ENCODE results near the gene PTPA.
A peak's percentile ranks its signal among the peaks of the same experiment; 100 is the strongest.

The PTPA gene

DNA sequence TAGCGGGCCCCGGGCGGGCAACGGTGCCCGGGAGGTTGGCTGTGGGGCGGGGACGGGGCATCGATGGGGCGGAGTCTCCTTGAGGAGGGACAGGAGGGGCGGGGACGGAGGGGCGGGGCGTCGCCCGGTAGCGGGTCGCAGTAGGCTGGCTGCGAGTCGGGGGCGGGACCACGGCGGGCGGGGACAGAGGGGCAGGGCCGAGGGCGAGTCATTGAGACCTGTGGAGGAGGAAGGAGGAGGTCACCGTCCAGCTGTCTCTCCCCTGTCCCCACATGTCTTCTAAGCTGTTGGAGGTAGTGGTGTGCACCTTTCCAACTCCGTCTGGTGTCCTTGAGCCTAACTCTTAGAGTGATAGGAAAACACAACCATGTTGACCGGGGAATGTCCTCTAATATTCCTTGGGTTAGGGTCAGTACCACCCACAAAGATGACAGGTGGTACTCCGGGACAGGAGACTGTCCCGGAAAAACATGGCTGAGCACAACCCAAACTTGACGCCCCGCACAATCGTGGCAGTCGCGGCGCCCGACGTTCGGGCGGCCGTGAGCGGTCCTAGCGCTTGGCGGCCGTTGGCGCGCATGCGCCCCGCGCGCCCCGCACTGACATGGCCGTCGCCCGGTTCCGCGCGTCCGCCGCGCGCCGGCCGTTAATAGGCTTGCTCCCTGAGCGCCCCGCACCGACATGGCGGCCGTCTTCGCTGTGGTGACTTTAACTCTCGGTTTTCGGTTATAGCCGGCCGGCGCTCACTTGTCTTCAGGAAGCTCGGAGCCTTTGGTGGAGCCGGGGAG lies at the start of gene PTPA, which contains the start of gene CRAT:
Gene PTPA (plus strand): TSS at position 676 of the 788 bp plus-strand sequence. CDS start 186 bp downstream, outside the sequence.
Gene CRAT (minus strand): TSS at position 54 of the 788 bp plus-strand sequence. CDS start 284 bp downstream, outside the sequence.
- peak within 1 kb of the TSS; percentile 94 for H3K27ac Mint-ChIP-seq
- peaks cover 20% of the 10 kb centered on the region for H3K4me1 Mint-ChIP-seq (ENCODE audit: low read depth)
- no peaks in the 10 kb centered on the region for H3K9me3 Mint-ChIP-seq
- H3K27me3 Mint-ChIP-seq (ENCODE audit: low read depth) = no peaks in the 10 kb centered on the region
- H3K36me3 Mint-ChIP-seq (ENCODE audit: low read depth) = no peaks in the 10 kb centered on the region
- H3K4me3 Mint-ChIP-seq = peak within 1 kb of the TSS; percentile 93

DNA sequence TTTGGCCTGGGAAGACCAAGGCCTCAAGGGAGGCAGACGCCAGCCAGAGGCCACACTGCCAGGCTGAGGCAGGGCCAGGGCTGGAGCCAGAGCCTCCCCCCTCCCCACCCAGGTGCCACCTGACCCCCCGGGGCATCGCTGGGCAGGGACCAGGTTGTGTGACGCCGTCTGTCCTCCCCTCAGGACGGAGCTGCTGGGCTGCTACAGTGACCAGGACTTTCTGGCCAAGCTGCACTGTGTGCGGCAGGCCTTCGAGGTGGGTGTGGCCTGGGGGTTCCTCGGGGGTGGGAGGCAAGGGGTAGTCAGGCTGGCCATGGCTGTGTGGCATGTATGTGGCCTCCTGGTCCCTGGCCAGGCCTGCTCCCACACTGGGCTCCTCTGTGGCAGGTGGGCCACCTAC lies 48.2 kb upstream of the PTPA start:
- no peaks in the 10 kb centered on the region for H3K9me3 Mint-ChIP-seq
- H3K36me3 Mint-ChIP-seq (ENCODE audit: low read depth) = peaks cover 15% of the 10 kb centered on the region
- H3K27ac Mint-ChIP-seq = no peak overlapping the region
- no peaks in the 10 kb centered on the region for H3K27me3 Mint-ChIP-seq (ENCODE audit: low read depth)
- H3K4me3 Mint-ChIP-seq = no peak overlapping the region
- no peaks in the 10 kb centered on the region for H3K4me1 Mint-ChIP-seq (ENCODE audit: low read depth)

DNA sequence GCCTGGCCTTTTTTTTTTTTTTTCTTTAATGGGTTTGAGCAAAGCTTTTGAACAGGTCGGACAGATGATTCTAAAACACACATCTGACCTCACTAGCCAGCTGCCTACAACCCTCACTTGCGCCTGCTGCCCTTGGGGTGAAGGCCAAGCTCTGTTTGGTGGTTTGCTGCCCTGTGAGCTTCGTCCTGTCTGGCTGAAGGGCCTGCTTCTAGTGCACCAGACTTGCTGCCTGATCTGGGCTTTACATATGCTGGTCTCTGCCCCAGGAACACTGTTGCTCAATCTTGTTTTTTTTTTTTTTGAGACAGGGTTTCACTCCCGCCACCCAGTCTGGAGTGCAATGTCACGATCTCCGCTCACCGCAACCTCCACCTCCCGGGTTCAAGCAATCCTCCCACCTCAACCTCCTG lies 46.7 kb upstream of the PTPA start:
- Mint-ChIP-seq H3K36me3 (ENCODE audit: low read depth) (peaks cover 20% of the 10 kb centered on the region), H3K27ac (no peak overlapping the region), H3K4me3 (no peak overlapping the region), H3K27me3 (ENCODE audit: low read depth) (no peaks in the 10 kb centered on the region), H3K9me3 (no peaks in the 10 kb centered on the region), H3K4me1 (ENCODE audit: low read depth) (peaks cover 7% of the 10 kb centered on the region)

DNA sequence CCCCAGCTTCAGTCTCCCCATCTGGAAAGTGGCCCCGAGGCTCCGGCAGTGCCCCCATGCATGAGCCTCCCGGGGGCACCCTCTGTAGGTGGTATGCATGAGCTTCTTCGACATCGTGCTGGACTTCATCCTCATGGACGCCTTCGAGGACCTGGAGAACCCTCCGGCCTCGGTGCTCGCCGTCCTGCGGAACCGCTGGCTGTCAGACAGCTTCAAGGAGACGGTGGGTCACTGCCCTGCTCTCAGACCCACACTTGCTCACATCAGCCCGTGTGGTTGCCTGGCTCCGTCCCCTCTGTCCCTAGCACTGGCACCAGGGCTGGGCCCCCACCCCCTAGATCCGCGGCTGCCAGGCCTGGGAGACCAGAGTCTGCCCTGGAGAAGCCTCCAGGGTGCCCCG lies 43.1 kb upstream of the PTPA start:
- Mint-ChIP-seq H3K9me3 (no peaks in the 10 kb centered on the region), H3K36me3 (ENCODE audit: low read depth) (peaks cover 22% of the 10 kb centered on the region), H3K4me3 (no peak overlapping the region), H3K27ac (no peak overlapping the region), H3K4me1 (ENCODE audit: low read depth) (peaks cover 13% of the 10 kb centered on the region), H3K27me3 (ENCODE audit: low read depth) (no peaks in the 10 kb centered on the region)

DNA sequence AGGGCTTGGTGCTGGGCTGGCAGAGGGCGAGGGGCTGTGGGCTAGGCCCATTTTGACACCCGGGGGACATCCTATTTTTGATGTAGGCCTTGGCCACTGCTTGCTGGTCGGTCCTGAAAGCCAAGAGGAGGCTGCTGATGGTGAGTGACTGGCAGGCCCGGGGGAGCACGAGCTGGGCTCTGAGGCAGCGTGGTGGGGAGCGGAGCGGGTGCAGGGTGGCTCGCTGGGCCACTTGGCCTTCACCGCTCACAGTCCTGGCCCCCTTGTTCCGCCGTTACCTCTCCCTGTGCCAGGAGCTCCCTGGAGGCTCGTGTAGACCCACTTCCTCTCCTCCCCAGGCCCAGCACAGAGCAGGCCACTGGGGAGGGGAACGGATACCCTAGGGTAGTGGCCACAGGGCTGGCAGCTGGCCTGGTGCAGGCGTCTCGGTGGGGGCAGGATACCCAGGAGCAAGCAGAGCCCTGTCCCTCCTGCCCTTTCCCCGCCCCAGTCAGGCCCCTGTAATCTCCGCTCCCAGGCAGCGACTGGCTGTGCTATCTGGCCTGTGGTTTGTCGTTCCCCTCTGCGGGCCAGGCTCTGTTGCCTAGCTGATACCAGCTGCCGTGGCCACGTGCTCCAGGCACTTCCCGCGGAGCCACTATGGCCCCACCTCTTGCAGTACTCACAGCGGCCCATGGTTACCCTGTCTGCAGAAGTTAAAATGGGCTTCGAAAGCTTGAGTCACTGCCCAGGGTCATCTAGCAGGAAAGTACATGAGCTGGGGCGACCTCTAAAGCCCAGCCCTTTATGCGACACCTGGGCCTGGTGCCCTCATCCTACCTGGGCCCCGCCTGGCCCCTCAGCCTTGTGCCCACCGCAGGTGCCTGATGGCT lies 42.0 kb upstream of the PTPA start:
- H3K27ac Mint-ChIP-seq = peak overlapping the region; percentile 83
- H3K27me3 Mint-ChIP-seq (ENCODE audit: low read depth) = no peaks in the 10 kb centered on the region
- no peaks in the 10 kb centered on the region for H3K9me3 Mint-ChIP-seq
- H3K36me3 Mint-ChIP-seq (ENCODE audit: low read depth) = peaks cover 17% of the 10 kb centered on the region
- H3K4me1 Mint-ChIP-seq (ENCODE audit: low read depth) = peaks cover 16% of the 10 kb centered on the region
- H3K4me3 Mint-ChIP-seq = peak overlapping the region; percentile 21

DNA sequence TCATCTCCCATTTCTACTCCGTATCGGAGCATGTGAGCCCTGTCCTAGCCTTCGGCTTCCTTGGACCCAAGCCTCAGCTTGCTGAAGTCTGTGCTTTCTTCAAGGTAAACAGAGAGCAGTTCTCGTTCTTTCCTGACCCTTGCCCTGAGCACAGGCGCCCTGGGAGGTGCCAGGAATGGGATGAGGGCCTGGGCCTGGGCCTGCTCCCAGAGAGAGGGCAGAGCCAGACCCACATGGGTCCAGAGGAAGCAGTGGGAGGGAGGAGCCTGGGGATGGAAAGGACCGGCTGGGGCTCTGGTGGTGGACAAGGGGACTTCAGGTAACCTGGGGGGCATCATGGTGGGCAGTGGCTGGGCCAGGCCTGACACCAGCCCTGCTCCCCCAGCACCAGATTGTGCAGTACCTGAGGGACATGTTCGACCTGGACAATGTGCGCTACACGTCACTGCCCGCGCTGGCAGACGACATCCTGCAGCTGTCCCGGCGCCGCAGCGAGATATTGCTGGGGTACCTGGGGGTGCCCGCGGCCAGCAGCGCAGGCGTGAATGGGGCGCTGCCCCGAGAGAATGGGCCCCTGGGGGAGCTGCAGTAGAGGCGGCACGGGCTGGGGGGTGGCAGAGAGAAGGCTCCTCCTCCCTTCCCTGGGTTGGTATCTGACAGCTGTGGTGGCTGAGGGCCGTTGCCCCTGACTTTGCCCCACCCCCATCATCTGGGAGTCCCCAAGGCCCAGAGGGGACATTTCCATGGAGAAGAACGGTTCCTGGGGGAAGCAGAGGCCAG lies 41.2 kb upstream of the PTPA start:
- peaks cover 16% of the 10 kb centered on the region for H3K4me1 Mint-ChIP-seq (ENCODE audit: low read depth)
- H3K4me3 Mint-ChIP-seq = no peak overlapping the region

DNA sequence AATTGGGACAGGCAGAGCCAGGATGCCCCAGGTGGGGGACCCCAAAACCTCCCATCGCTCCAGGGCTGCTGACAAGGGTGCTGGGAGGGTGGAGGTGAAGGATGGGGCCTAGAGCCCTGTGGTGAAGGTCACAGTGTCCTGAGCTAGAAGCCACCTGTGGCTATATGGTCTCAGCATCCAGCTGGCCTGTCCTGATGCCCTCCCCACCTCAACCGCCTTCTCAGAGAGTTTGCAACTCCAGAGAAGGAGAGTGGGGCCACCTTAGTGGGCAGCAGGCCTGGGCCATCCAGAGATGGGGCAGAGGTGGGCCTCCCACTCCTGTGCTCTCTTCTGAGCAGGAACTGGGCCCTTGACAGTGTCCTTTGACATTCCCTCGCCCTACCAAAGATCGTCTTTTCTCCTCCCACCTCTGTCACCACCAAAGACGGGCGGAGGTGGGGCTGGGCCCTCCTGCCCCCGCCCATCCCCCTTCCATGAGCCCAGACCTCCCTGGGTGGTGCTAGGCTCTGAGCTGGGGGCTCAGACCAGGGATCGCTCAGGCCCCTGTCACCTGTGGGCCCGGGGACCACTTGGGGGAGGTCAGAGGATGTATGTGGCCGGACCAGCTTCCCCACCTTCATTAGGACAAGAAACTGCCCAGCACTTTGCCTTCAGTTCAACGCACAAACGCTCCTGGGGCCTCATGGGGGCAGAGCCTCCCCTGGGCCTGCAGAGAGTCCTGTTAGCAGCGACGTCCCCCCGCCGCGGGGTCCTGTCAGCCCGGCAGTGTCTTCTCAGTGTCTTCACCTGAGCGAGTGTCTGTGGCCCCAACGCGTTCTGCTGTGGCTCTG lies 40.3 kb upstream of the PTPA start:
- Mint-ChIP-seq H3K9me3 (no peaks in the 10 kb centered on the region), H3K4me1 (ENCODE audit: low read depth) (peaks cover 16% of the 10 kb centered on the region), H3K27ac (no peak overlapping the region), H3K27me3 (ENCODE audit: low read depth) (no peaks in the 10 kb centered on the region), H3K36me3 (ENCODE audit: low read depth) (peaks cover 13% of the 10 kb centered on the region), H3K4me3 (no peak overlapping the region)

More for the DNA sequence above, 41.2 kb upstream of the PTPA start:
- Mint-ChIP-seq H3K36me3 (ENCODE audit: low read depth) (peaks cover 17% of the 10 kb centered on the region), H3K9me3 (no peaks in the 10 kb centered on the region), H3K27me3 (ENCODE audit: low read depth) (no peaks in the 10 kb centered on the region), H3K27ac (no peak overlapping the region)

DNA sequence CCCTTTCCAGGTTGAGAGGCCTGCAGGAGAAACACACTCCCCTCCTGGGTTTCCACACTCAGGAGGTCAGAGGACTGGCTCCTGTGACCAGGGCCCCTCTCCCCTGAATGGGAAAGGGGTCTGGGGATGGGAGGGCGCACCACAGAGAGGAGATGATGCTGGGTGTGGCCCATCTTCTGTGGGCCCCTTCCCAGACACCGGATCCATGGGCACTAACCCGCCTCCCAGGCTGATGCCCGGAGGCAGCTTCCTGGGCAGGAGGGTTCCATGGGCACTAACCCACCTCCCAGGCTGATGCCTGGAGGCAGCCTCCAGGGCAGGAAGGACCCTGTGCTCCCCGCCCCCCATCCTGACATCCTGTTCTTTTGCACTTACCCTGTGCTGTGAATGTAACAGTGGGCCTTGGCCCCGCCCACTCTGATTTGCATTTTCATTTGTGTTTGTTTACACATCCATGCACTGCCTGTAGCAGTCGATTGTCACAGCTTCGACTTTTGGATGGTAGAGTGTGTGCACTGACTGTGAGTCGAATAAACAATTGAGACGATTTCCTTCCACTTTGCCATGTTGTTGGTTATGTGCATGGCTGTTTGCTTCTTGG lies 39.6 kb upstream of the PTPA start:
- Mint-ChIP-seq H3K36me3 (ENCODE audit: low read depth) (peaks cover 12% of the 10 kb centered on the region), H3K9me3 (no peaks in the 10 kb centered on the region), H3K27me3 (ENCODE audit: low read depth) (no peaks in the 10 kb centered on the region), H3K4me3 (no peak overlapping the region), H3K27ac (peak overlapping the region; percentile 45), H3K4me1 (ENCODE audit: low read depth) (peaks cover 16% of the 10 kb centered on the region)

DNA sequence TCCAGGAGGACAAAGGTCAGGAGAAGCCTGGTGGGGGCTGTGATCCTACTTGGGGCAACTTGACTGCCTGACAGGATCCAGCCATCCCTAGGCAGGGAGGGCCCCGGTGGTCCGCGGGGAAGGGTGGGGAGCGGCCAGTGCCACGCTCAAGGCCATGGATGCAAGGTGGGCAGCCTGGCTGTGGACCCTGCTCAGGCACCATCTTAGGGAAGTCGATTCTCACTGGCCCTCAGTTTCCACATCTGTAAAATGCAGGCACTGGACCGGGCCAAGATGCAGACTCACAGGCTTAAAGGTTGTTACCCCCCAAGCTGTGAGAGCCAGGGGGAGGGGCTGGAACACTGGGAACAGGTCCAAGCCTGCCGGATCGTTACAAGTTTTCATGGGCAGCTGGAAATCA lies 39.0 kb upstream of the PTPA start:
- Mint-ChIP-seq H3K36me3 (ENCODE audit: low read depth) (peaks cover 11% of the 10 kb centered on the region), H3K4me1 (ENCODE audit: low read depth) (peaks cover 16% of the 10 kb centered on the region), H3K27me3 (ENCODE audit: low read depth) (no peaks in the 10 kb centered on the region), H3K4me3 (no peak overlapping the region), H3K27ac (peak overlapping the region; percentile 45), H3K9me3 (no peaks in the 10 kb centered on the region)

DNA sequence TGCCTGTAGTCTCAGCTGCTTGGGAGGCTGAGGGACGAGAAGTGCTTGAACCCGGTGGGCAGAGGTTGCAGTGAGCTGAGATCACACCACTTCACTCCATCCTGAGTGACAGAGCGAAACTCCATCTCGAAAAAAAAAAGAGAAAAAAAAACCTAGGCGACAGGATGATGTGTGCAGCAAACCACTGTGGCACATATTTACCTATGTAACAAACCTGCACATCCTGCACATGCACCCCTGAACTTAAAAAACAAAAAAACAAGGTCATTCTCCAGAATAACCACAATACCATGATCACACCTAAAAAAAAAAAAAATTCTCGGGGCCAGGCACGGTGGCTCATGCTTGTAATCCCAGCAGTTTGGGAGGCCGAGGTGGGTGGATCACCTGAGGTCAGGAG lies 37.8 kb upstream of the PTPA start:
- H3K27me3 Mint-ChIP-seq (ENCODE audit: low read depth) = no peaks in the 10 kb centered on the region
- H3K9me3 Mint-ChIP-seq = no peaks in the 10 kb centered on the region
- peak overlapping the region; percentile 76 for H3K27ac Mint-ChIP-seq
- H3K36me3 Mint-ChIP-seq (ENCODE audit: low read depth) = peaks cover 7% of the 10 kb centered on the region
- H3K4me1 Mint-ChIP-seq (ENCODE audit: low read depth) = peaks cover 16% of the 10 kb centered on the region
- peak overlapping the region; percentile 31 for H3K4me3 Mint-ChIP-seq

DNA sequence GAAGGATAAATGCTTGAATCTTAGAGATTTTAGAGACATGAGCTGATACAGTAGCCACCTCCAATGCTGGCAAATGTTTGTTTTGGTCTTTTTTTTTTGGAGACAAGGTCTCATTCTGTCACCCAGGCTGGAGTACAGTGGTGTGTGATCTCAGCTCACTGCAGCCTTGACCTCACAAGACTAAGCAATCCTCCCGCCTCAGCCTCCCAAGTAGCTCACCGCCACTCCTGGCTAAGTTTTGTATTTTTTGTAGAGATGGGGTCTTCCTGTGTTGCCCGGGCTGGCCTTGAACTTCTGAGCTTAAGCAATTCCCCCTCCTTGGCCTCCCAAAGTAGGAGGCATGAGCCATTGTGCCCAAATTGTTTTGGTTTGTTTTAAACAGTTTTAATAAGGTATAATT lies 37.1 kb upstream of the PTPA start:
- Mint-ChIP-seq H3K27ac (no peak overlapping the region), H3K27me3 (ENCODE audit: low read depth) (no peaks in the 10 kb centered on the region), H3K4me3 (no peak overlapping the region), H3K36me3 (ENCODE audit: low read depth) (peaks cover 2% of the 10 kb centered on the region), H3K4me1 (ENCODE audit: low read depth) (peaks cover 14% of the 10 kb centered on the region), H3K9me3 (no peaks in the 10 kb centered on the region)

DNA sequence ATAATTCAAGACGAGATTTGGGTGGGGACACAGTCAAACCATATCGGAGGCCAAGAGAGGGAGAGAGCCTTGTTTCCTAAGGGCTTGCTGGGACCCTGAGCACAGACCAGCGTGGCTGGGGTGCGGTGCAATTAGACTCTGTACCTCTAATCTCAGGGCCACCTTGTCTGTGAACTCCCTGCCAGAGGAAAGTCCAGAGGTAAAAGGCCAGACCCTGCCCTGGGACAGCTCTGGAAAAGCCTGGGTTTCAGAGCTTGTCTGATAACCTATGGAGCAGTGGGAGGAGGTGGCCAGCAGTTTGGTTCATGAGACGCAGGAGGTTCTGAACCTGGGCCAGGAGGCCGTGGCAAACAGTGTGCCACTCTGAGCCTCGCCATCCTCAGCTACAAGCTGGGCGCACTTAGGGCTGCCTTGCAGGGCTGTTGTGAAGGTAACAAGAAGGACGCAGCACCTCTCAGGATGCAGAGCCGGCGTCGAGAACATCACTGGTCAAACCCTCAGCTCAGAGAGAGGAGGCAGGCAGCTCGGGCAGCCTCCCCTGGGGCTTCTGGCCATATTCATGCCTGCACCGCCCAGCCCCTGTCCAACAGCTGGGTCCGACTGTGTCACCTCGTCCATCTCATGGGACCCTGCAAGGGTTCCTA lies 35.1 kb upstream of the PTPA start:
- Mint-ChIP-seq H3K27me3 (ENCODE audit: low read depth) (no peaks in the 10 kb centered on the region), H3K27ac (no peak overlapping the region), H3K4me3 (no peak overlapping the region), H3K9me3 (no peaks in the 10 kb centered on the region), H3K36me3 (ENCODE audit: low read depth) (peaks cover 2% of the 10 kb centered on the region), H3K4me1 (ENCODE audit: low read depth) (peaks cover 22% of the 10 kb centered on the region)

DNA sequence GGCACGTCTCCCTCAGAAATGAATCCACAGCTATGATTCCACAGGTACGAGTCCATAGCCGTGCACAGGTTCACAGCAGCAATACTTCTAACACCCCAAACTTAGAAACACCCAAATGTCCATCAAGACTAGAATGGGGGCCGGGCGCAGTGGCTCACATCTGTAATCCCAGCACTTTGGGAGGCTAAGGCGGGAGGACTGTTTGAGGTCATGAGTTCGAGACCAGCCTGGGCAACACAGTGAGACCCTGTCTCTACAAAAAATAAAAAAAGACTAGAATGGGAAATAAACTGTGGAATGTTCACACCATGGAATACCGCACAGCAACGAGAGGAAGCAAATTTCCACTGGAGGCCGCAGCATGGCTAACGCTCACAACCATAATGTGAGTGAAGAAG lies 34.6 kb upstream of the PTPA start:
- no peak overlapping the region for H3K27ac Mint-ChIP-seq
- H3K27me3 Mint-ChIP-seq (ENCODE audit: low read depth) = no peaks in the 10 kb centered on the region
- H3K4me1 Mint-ChIP-seq (ENCODE audit: low read depth) = peaks cover 23% of the 10 kb centered on the region
- no peak overlapping the region for H3K4me3 Mint-ChIP-seq
- peaks cover 2% of the 10 kb centered on the region for H3K36me3 Mint-ChIP-seq (ENCODE audit: low read depth)
- H3K9me3 Mint-ChIP-seq = no peaks in the 10 kb centered on the region

Measured in T-helper 1 cell treated with Interleukin-12 subunit alpha and Interleukin-12 subunit beta and Interleukin-4 antibody, amounts not matched to agents 30 μg/mL and 1 μg/mL, for 36 hours (primary cell).